ENCODE measurements around the gene UCK1.
"Not testable (repeated sequence)": the region's sequence is repeated elsewhere in the genome, so short reads cannot be mapped to it uniquely, and the experiment has no call there.

Gene UCK1

DNA sequence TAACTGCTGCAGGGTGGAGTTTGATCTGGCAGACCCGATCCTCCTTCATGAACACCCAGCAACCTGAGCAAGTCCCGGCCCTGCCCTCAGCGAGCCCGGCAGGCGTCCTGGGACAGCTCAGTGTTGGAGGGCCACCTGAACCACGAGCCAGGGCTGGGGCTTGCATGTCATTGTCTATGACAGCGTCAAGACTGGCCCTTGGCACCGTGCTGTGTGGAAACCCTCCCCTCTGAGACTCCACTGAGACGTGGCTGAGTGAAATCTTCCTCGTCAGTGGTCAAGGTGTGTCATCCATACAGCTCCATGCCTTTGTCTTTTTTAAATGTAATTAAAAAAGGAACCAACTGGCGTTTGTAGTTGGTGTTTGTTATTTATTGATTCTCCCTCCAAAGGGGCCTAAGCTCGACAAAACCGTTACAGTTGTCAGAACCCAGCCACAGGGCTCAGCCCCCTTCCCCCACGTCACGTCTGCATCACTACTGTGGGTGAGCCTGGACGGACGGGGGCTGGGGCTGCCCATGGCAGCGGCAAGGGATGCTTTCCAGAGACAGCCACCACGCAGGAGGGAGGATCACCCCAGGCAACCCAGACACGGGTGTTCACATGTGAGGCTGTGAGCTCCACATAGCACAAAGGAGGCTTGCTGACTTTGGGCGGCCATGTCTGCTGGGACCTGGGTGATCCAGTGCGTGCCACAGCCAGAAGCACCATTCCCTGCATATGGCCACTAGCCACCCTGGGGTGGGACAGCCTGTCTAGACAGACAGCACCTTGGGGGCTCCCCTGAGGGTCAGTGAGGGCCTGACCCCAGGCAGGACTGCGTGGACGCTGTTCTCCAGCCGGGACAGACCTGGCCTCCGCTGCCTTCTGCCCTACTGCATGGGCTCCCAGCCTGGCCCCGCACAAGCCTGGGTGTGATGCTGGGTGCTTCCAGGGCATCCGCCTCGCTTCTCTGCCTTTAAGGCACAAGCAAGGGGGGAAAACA is 7.3 kb downstream of the UCK1 start:
- DNase-seq, result no peak

DNA sequence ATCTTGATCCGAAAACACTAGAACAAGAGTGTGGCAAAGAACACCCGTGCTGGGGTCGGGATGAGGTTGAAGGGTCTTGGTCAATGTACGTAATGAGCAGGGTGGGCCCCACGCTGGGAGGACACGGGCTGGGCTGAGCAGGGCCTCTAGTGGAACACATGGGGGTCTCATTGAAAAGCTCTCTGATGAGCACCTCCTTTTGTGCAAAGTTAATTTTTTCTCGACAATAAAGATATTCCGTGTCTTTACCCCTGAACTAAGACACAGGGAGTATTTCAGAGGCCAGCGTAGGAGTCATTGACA is 8.0 kb downstream of the UCK1 start:
- no peak for DNase-seq

- DNase-seq, result no peak
These were observed 8.6 kb downstream of the UCK1 start for GRCh38 chr9:131522257-131523085.

GRCh38 chr9:131521822-131522221 is 9.2 kb downstream of the UCK1 start:
- no peak for DNase-seq

DNA sequence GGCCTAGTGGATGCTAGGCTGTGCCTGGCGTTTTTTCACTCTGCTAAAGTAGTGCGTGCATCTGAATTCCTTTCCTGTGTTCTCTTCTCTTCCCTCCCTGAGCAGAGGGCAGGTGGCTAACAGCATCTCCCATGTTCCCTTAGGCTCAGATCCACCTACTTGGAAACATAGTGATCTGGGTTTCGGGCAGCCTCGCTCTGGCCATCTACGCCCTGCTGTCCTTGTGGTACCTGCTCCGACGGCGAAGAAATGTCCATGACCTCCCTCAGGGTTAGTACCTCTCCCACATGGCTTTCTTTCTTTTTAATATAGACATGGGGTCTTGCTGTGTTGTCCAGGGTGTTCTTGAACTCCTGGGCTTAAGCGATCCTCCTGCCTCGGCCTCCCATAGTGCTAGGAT is 9.9 kb downstream of the UCK1 start:
- no peak for DNase-seq

DNA sequence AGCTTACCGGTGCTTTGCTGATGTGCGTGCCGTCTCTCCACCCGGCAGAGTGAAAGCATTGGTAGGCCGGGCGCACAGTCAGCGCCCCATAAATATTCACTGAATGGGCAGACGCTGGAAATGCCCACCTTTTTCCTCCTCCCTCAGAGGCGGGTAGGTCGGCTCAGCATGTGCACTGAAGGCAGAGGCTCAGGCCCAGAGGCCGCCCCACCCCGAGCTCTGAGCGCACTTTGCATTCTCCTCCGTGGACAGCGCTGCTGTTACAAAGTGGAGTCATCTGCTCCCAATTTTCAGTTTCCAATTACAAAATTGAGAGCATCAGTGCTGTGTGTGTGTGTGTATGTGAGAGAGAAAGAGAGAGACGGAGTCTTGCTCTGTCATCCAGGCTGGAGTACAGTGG is 10.6 kb downstream of the UCK1 start:
- DNase-seq, result no peak

GRCh38 chr9:131518553-131518952 is 12.5 kb downstream of the UCK1 start:
- no peak for DNase-seq

DNA sequence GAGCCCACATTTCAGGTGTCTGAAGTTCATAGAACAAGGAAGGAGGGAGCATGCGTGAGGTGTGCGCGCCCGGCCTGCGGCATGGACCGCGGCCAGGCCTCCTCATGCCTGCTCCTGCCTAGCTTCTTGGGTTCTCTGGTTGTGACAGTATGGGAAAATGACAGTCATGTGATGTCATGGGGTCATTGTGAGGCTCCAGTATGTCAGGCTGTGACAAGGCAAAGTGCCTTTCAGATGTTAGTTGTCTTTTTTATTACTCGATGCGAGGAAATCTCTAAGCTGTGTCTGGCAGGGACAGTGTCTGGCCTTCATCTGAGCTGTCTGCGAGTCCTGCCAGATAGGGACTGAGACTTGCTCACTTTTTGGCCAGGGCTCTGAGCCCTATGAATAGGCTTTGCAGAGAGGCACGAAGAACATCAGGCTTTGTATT is 13.3 kb downstream of the UCK1 start:
- no peak for DNase-seq

DNA sequence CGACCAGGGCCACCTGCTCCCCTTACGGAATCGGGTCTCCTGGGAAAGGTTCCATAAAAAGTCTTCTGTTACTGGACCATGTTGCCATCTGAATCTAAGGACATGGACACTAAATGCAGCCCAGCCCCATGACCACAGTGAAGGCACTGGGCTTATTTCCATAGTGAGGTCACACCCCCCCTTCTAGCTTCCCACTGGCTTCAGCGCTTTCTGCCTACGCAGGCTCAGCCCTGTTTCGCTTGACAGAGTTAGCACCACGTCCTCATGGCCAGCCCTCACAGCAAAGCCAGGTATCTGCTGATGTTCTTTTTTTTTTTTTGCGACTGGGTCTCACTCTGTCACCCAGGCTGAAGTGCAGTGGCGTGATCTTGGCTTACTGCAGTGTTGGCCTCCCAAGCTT is 14.1 kb downstream of the UCK1 start:
- DNase-seq, result no peak

GRCh38 chr9:131516100-131516499 is 15.0 kb downstream of the UCK1 start:
- DNase-seq, result no peak

GRCh38 chr9:131515559-131516031 is 15.5 kb downstream of the UCK1 start:
- DNase-seq, result not testable (repeated sequence)

- DNase-seq, result no peak
These were observed 17.9 kb downstream of the UCK1 start for GRCh38 chr9:131513177-131513576.

DNA sequence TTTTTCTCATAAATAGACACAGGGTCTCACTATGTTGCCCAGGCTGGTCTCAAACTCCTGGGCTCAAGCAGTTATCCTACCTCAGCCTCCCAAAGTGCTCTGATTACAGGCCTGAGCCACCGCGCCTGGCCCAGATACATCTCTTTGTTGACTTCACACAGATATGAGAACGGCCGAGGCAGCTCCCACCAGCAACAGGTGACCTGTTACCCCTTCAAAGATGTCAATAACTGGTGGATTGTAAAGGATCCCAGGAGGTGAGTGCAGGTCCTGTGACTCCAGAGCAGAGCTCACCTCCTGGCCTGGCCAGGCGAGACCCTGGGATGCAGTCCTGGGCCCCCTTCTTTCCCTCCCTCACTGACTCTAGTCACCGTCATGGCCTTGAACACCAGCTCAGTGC is 19.2 kb downstream of the UCK1 start:
- DNase-seq, result no peak

GRCh38 chr9:131511416-131511815 is 19.6 kb downstream of the UCK1 start:
- no peak for DNase-seq

GRCh38 chr9:131505012-131505411 is 26.1 kb downstream of the UCK1 start:
- DNase-seq, result no peak

- no peak for DNase-seq
These were observed 27.2 kb downstream of the UCK1 start for GRCh38 chr9:131503626-131504465.

- peak; percentile 94 for DNase-seq
These were observed 28.1 kb downstream of the UCK1 start, which contains the start of gene POMT1 for GRCh38 chr9:131502781-131503625. Gene POMT1 (plus strand): TSS chr9:131502918. CDS start chr9:131504219, 1,301 bp downstream.

DNA sequence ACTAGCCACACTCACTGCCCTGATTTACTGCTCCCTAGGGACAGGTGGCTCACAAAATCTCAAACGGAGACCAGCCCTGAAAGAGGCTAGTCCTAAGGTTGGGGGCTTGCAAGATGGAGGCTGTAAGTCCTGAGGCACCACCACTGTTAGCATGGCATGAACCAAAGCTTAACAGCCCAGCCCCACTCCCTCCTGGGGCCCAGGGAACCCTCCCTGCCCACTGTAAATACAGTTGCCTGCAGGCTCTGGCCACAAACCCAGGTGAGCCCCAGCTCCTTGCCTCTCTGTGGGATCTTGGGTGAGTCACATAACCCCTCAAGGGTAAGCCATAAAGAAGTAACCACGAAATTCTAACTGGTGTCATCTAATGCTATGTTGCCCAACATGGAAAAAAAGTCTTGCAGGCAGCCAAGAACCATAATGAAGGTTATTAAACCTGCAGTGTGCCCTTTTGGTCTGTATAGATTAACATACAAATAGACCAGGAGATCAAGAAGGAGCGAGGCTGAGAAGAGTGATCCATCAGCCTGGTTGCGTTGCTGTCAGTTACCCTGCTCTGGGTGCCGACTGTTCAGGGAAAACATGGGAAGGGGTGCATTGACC is 30.0 kb downstream of the UCK1 start:
- no peak for DNase-seq

DNA sequence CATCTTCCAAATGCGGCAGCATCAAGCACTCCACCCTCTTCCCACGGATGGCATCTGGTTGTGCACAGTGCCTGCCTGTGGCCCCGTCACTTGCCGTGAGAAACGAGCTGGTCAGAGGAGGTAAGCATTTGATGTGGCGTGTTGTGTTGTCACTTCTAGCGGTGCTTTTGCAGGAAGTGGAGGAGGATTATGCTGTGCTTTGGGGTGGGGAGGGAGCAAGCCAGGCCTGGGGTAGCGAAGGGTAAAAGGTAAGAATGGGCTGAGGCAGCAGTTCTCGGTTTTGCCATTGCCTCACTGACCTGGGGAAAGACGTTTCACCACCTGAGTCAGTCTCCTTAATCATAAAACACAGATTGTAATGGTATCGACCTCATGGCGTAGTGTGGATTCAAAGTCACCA is 30.7 kb downstream of the UCK1 start:
- DNase-seq, result no peak

DNA sequence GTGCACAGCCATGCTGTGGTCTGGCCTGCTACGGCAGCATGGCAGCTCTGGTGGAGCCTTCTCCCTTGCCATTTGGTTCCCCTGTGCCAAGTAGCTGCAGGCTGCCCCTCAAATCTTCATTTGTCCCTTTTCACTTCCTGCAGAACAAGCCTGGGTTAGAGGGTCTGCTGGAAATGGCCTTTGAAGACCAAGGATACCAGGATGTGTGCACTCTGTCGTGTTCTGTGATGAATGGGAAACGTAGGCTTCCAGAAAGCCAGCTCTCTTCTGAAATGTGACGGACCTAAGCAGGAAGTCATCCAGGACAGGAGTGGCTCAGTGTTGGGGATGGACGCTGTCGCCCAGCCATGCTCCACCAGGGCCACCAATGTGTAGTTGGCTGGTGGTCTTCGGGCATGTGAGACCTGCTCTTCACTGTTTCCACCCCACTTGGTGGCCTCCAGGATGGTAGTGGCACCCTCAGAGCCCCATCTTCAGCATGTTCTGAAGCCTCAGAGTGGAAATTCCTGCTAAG is 31.8 kb downstream of the UCK1 start:
- no peak for DNase-seq

DNA sequence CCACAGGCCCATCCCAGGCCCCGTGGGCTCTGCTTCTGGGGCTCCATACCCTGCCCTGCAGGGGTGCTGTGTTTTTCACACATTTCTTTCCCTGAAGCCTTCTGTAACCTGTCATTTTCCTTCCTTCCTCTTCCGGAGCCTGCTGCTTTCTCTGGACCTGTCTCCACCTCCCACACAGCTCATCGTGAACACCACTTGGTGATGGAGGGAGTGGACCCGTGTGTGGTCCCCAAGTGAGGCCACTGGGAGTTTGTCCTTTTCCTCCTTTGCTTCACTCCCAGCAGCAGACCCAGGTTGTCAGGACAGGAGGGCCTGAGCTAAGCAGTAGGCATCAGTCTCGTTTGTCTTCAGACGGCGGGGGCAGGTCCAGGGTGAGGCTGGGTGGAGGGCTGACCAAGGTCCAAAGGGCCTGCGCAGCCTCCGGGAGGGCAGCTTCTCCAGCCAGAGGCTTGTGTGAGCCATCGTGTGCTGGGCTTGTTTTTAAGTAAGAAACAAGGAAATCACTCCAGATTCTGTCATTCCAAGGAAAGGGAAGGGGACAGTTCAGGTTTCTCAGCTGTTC is 34.1 kb downstream of the UCK1 start:
- no peak for DNase-seq
